ENCODE results near the gene MROH2A. TPM values are rescaled to one million over a fixed set of nuclear protein-coding genes. Genes with fewer than 3 reads are reported as not detected.

The MROH2A gene
- total RNA-seq, 4 donors from 2014 or later = not detected

DNA sequence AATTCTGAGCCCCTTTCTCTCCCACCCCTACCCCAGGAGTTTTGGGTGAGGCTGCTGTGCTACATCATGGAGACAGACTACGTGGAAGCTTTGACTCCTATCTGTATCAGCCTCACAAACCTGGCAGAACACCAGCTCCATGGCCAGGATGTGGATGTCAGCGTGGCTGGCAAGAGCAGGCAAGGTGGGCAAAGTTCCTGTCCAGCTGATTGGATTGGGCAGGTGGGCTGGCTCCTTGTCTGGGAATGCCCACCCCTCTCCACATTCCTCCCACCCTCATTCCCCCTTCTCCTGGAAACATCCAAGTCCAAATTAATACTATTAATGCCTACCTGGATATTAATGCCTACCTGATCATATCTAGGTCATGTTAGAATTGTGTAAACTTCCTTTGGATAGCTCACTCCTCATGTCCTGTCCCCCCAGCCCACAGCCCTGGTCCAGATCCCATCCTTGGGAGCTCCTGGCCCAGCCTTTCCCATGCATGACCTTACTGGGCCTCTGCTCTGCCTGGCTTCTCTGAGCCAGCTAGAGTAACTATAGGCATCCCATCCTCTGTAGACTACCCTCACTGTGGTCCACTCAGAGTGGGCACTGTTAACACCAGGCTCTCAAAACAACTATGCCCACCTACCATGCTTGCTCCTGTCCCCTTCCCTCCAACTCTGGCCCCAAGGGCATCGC lies 24.1 kb downstream of the MROH2A start:
- no peak for DNase-seq (ENCODE audit: low spot score in 2 of 2)
- H3K36me3 ChIP-seq = no peaks in the 10 kb centered on the region
- H3K27ac ChIP-seq = no peak overlapping the region
- H3K4me1 ChIP-seq = no peaks in the 10 kb centered on the region
- no peaks in the 10 kb centered on the region for H3K27me3 ChIP-seq
- H3K9me3 ChIP-seq = no peaks in the 10 kb centered on the region
- no peak overlapping the region for H3K4me3 ChIP-seq
- WGBS, 2 donors = 68 to 78% methylated on average over 3 of the region's 3 CpGs
- no peak for TF ChIP-seq EP300 (IDR thresholded peaks at IDR 0.05)
- no peak for TF ChIP-seq POLR2A (IDR thresholded peaks at IDR 0.05)
- no peak for TF ChIP-seq CTCF (IDR thresholded peaks at IDR 0.05)

- no peaks in the 10 kb centered on the region for H3K36me3 ChIP-seq
- H3K27me3 ChIP-seq = no peaks in the 10 kb centered on the region
- 73 to 82% methylated on average over 2 of the region's 2 CpGs for WGBS, 2 donors
- H3K27ac ChIP-seq = no peak overlapping the region
- H3K9me3 ChIP-seq = no peaks in the 10 kb centered on the region
- no peak overlapping the region for H3K4me3 ChIP-seq
- no peaks in the 10 kb centered on the region for H3K4me1 ChIP-seq
- TF ChIP-seq POLR2A (IDR thresholded peaks at IDR 0.05) (no peak), CTCF (IDR thresholded peaks at IDR 0.05) (no peak)
- no peak for DNase-seq (ENCODE audit: low spot score in 2 of 2)
These were observed 25.3 kb downstream of the MROH2A start for GRCh38 chr2:233803292-233803911.

GRCh38 chr2:233803994-233804393 lies 25.9 kb downstream of the MROH2A start:
- no peak overlapping the region for H3K27ac ChIP-seq
- WGBS, 2 donors = 68% methylated on average over 8 of the region's 8 CpGs
- no peak overlapping the region for H3K4me3 ChIP-seq
- DNase-seq (ENCODE audit: low spot score in 2 of 2) = no peak
- H3K36me3 ChIP-seq = no peaks in the 10 kb centered on the region
- TF ChIP-seq POLR2A (IDR thresholded peaks at IDR 0.05) (no peak), CTCF (IDR thresholded peaks at IDR 0.05) (no peak), EP300 (IDR thresholded peaks at IDR 0.05) (no peak)
- no peaks in the 10 kb centered on the region for H3K4me1 ChIP-seq
- no peaks in the 10 kb centered on the region for H3K9me3 ChIP-seq
- no peaks in the 10 kb centered on the region for H3K27me3 ChIP-seq

DNA sequence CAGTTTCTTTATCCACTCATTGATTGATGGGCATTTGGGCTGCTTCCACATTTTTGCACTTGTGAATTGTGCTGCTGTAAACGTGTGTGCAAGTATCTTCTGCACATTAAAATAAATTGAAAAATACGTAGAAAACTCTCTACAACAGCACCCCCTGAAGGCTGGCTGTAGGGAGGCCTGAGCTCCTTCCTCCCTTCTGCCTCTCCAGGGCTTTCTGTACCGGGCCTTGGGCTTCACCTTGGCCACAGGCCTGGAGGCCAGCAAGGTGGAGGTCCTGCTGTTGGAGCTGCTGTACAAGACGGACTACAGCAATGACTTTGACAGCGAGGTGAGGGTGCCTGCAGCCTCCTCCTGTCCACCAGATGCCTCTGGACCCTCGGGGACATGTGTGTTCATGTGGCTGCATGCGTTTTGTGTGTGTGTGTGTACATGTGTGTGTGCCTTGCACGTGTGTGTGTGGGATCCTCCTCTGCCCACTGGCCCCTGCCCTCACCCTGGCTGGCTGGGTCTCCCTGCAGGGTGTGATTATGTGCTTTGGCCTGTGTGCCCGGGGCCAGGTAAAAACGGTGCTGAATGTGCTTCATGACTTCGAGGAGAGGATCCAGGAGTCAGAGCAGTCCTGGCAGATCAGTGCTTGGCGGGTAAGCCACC lies 29.2 kb downstream of the MROH2A start:
- no peaks in the 10 kb centered on the region for H3K4me1 ChIP-seq
- no peak overlapping the region for H3K27ac ChIP-seq
- H3K27me3 ChIP-seq = no peaks in the 10 kb centered on the region
- no peaks in the 10 kb centered on the region for H3K36me3 ChIP-seq
- no peaks in the 10 kb centered on the region for H3K9me3 ChIP-seq
- TF ChIP-seq POLR2A (IDR thresholded peaks at IDR 0.05) (no peak), CTCF (IDR thresholded peaks at IDR 0.05) (no peak), EP300 (IDR thresholded peaks at IDR 0.05) (no peak)
- 61 to 78% methylated on average over 11 to 12 of the region's 12 CpGs for WGBS, 2 donors
- H3K4me3 ChIP-seq = no peak overlapping the region
- no peak for DNase-seq (ENCODE audit: low spot score in 2 of 2)

All from tibial nerve (tissue), 4 donors.